RCC 7860 (cell line): ENCODE results near the gene ABCB6.

Experiments
- DNase-seq: peaks from one replicate; pipeline ENCODE4 v3.0.0-alpha.2; 2015; ENCODE audit warnings: low spot score
- FAIRE-seq: peaks from 2 replicates; lab custom pipeline; 2012; peaks lifted over from hg19 to GRCh38; lab: Jason Lieb, UNC

ABCB6 gene

DNA sequence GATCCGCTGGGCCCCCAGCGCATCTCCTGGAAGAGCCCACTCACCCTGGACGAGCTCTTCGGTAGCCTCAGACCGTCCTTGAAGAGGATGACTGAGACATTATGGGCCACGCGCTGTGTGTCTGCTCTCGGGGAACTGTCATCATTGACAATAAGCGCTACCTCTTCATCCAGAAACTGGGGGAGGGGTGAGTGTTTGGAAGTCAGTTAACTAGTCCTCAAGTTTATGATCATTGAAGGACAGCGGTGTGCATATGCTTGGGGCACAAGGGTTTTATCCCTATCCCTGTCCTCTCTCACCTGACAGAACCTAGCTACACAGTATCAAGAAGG lies 27.1 kb upstream of the ABCB6 start:
- no peak for FAIRE-seq

DNA sequence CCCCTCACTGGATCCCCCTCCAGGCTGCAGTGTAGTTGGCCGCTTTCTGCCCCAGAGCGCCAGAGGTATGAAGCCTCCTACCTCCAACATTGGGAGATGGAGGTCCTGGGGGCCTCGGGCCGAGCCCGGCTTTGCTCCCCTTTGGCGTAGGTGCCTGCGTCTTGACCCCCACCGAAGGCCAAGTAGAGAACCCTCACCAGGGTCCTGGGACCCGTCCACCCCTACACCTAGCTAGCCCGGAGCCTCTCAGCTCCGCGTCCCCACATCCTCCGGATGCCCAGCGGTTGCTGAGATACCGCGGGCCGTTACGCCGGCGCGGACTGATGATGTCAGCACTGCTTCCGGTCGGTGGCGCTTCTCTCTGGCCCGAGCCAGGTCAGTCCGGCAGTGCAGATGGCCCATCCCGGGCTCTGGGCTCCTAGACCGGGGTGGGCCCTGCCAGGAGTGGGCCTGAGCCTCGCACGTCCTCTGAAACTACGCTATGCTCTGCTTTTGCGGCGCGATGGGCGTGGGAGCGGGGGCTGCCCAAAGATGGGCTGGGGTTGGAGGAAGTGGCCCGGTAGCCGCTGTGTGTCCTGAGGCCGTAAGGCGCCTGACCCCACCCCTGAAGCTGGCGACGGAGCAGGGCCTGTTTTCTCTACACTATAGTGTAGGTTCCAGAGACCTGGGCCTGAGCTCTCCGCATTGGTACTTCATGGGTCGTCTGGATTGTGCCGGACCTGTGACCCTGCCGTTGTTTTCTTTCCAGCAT lies 26.6 kb upstream of the ABCB6 start, which contains the start of the genes GLB1L and STK16:
Gene GLB1L, minus strand, starts transcription at position 297 of the 751 bp plus-strand sequence. CDS start 1,871 bp downstream, outside the sequence.
Gene STK16, plus strand, starts transcription at position 332 of the 751 bp plus-strand sequence. CDS start 521 bp downstream, outside the sequence.
- FAIRE-seq (no peak), DNase-seq (peak; percentile 84)

More for the DNA sequence above, 27.1 kb upstream of the ABCB6 start:
- no peak for DNase-seq

- DNase-seq (no peak), FAIRE-seq (no peak)
Measured at GRCh38 chr2:219244789-219245147, 26.0 kb upstream of the ABCB6 start.

DNA sequence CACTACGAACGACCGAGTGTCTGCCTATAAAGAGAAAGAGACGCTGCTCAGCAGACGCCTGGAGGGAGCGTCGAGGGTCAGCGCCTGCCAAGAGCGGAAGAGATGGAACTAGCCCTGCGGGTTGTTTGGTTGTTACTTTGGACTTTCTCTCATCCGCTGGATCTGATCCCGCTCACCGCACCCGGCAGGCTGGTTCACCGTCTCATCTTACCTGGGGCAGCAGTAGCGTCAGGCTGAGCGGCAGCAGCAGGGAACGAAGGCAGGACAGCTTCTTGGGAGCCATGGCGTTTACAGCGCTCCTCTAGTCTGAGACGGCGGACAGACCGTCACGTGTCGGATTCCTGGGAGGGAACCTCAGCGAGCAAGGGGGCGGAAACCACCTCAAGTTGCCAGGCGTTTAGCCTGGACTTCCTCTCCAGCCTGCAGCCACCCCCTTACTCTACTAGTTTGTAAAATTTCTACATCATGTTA lies 24.6 kb upstream of the ABCB6 start:
- FAIRE-seq (no peak), DNase-seq (no peak)

- no peak for FAIRE-seq
- DNase-seq, result no peak
Measured at GRCh38 chr2:219234331-219234730, 15.6 kb upstream of the ABCB6 start.

DNA sequence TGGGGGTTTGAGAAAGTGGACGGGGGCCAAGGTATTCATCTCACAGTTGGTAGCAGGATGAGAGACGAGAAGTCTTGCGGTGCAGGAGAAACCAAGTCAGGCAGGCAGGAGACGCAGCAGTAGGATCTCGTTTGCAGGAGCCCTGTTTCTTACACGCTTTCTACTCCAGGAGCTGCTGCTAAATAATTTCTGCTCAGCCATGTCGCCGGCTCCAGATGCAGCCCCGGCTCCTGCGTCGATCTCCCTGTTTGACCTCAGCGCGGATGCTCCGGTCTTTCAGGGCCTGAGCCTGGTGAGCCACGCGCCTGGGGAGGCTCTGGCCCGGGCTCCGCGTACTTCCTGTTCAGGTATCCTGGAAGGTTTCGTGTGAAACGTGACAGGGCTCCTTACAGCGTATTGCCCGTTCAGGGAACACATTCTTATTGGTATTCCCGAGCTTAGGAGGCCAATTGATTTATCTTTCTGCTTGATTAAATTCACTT lies 11.3 kb upstream of the ABCB6 start:
- DNase-seq (peak; percentile 46), FAIRE-seq (no peak)

DNA sequence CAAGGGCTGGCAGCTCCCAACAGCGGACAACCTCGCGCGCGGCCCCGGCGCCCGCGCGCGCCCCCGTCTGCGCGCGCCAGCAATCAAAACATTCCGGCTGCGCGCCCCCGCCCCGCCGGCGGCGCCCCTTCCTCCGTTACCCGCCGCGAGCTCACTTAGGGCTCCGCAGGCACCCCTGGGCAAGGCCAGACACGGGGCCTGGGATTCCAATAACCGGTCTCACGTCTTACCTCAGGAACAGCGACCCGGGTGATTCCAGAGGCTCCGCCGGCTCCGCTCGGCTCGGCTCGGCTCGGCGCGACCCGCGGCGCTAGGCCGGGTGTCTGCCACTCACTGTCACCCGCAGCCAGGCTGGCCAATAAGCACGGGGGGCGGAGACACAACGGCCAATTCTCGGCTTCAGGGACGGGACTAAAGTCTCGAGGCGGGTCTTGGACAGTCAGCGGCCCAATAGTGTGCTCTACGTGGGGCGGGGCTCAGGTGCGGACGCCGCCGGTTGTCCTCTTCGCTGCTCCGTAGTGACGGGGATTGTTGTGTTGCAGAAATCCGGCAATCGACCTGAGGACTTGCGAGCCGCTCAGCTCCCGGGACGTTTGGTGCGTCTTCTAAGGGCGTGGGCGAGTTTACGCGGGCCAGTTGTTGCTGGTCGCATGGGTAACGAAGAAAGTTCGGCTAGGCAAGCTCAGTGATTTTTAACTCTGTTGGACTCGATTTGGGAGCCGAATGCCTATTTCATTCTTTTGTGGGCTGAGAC lies 10.7 kb upstream of the ABCB6 start, which contains the start of the genes ANKZF1 and ATG9A:
Gene ANKZF1, plus strand, starts transcription at position 502 of the 754 bp plus-strand sequence. CDS start 452 bp downstream, outside the sequence.
Gene ATG9A, minus strand, starts transcription at position 332 of the 754 bp plus-strand sequence. CDS start 1,612 bp downstream, outside the sequence.
- peak; percentile 88 for FAIRE-seq
- DNase-seq, result peak; percentile 97

DNA sequence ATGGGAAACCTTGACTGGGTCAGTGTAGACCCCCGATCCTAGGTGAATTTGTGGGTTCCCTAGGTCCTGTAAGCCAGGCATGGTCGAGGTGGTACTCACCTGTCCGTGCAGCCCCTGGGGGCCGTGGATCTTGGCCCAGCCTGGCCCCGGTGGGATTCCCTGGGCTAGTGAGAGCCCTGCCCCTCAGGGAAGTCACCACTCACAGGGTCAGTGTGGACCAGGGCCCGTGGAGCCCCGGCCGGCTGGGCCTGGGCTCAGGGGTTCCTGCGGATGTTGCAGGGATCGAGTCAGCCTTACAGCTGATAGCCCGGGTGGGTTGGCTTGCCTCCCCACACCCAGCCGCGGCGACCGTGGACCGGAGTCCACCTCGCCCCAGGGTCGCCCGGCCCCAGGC lies 10.2 kb upstream of the ABCB6 start:
- FAIRE-seq, result no peak
- DNase-seq, result no peak

- no peak for FAIRE-seq
- no peak for DNase-seq
Measured at GRCh38 chr2:219228041-219228910, 9.5 kb upstream of the ABCB6 start.

GRCh38 chr2:219225350-219225749 lies 6.6 kb upstream of the ABCB6 start:
- DNase-seq (no peak), FAIRE-seq (no peak)

DNA sequence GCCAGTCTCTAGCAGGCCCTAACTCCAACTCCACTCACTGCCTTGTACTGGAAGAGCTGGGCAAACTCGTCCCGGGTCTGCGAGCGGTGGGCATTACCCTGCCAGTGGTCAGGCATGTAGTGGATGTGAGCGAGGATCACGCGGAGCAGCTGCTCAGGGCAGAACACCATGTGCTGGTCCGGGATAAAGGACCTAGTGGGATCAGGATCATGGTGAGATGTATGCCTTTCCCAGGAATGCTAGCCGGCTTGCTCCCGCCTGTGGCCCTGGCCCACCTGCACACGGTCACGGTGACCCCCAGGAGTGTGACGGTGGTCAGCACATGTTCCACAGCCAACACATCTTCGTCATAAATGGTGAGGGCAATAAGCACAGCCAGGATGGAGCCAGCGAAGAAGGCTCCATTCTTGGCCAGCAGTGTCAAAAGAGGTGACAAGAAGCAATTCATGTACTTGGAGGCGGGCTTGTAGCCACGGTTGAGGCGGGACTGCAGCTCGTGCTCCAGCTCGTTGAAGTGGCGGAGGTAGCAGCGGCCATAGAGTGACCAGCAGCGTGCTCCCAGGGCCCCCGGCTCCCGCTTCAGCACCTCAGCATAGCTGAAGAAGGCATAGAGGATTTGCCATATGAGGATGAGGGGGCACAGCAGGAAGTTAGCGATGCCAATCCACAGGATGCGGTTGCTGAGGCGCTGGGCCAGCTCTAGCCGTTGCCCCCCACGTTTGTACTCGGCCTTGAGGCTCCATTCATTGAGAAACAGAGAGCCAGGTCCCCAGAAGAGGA lies 5.3 kb upstream of the ABCB6 start:
- no peak for FAIRE-seq
- no peak for DNase-seq

DNA sequence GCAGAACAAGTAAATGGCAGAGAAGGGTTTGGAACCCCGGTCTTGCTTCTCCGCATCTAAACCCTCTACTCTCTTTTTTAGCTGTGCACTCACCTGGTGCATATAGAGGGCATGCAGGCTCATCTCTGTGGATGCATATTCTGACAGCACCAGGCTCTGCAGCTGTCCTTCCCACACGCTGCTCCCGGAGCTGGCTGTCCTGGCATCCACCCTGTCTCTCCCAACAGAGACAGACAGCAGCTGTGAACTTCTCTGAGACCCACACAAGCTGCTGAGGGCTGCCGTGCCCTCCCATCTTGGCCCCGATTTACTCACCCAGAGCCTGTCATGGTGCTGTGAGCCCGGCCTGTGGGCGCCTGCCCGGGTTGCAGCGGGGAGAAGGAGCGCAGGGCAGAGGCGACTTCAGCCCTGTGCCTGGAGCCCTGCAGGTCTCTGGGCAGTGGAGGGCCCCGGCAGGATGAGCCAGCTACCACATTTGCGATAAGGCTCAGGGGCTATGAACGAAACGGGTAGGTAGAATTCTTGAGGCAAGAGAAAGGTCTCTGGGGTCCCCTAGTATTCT lies 3.3 kb upstream of the ABCB6 start:
- FAIRE-seq, result no peak
- DNase-seq, result no peak

DNA sequence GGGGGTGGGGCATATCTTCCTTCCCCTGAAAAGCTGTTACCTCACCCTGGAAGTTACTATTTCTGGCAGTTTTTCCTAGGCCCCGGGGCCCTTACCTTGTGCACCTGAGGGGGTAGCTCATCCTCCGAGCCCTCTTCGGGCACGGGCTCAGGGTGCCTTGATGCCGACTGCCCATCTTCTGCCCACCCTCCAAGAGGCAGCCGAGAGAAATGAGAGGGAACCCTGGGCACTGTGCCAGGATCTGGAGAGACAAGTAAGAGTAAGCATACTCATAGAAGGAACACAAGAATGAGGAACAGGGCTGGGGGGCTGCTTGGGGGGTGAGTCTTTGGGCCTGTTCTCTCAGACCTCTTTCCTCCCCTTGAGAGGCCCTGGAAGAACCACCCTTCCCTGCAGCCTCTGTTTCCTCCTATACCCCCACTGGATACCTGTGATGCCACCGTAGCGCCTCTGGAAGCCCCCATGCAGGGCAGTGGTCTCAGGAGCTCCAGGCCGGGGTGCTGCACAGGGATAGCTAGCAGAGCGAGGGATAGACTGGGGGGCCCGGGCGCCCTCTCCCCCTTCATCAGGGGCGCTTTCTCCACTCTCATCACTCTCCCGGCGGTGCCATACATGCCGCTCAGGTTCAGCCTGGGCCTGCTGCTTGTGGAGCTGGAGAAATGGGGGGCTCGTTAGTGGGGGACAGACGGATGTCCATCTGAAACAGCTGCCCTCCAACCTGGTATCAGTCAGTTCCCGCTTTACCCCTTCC lies 2.1 kb upstream of the ABCB6 start:
- no peak for DNase-seq
- FAIRE-seq, result no peak

- FAIRE-seq (no peak), DNase-seq (no peak)
Measured at GRCh38 chr2:219219784-219220532, 1.2 kb upstream of the ABCB6 start.

- DNase-seq (peak; percentile 57), FAIRE-seq (no peak)
Measured at GRCh38 chr2:219218217-219218731, 484 bp downstream of the ABCB6 start.

GRCh38 chr2:219216535-219216915 lies 2.2 kb downstream of the ABCB6 start:
- DNase-seq (no peak), FAIRE-seq (no peak)

GRCh38 chr2:219215871-219216534 lies 2.8 kb downstream of the ABCB6 start:
- FAIRE-seq, result no peak
- DNase-seq, result no peak
